Thyroid gland (tissue), 4 donors: ENCODE data around the gene EEF1AKMT3. TPM values are rescaled to one million over a fixed set of nuclear protein-coding genes. Genes with fewer than 3 reads are reported as not detected.

Experiments used
- DNase-seq, 2 donors: peaks; one replicate each; pipeline ENCODE4 v3.0.0-alpha.2; 2019
- H3K27ac ChIP-seq, 3 donors: fragments of 200-600 bp; sonication (generic); 1 replicate in 2 of 3; 2 replicates in 1 of 3; pipeline ENCODE4 v1.5.1; 2016 to 2019; ENCODE audit warnings: mild to moderate bottlenecking in 1 of 3, moderate library complexity in 1 of 3
- H3K27me3 ChIP-seq: fragments of 200-600 bp; sonication (generic); one replicate; pipeline ENCODE4 v1.5.1; 2019
- H3K36me3 ChIP-seq, 2 donors: fragments of 200-600 bp; sonication (generic); one replicate each; pipeline ENCODE4 v1.5.1; 2016 to 2019
- H3K4me1 ChIP-seq, 2 donors: fragments of 200-600 bp; sonication (generic); one replicate each; pipeline ENCODE4 v1.5.1; 2017 to 2019
- H3K4me3 ChIP-seq, 3 donors: fragments of 200-600 bp; sonication (generic); replicated peaks in 1 of 3; 1 replicate in 2 of 3; 2 replicates in 1 of 3; pipeline ENCODE4 v1.5.1; 2016; ENCODE audit warnings: mild to moderate bottlenecking in 1 of 3
- H3K9me3 ChIP-seq: fragments of 200-600 bp; sonication (generic); one replicate; pipeline ENCODE4 v1.5.1; 2017
- CTCF ChIP-seq, 6 experiments: fragments of 200-600 bp in 3 of 6; fragments of 450-650 bp in 3 of 6; sonication (generic) in 3 of 6; IDR thresholded peaks; one replicate each; pipeline ENCODE4 v1.5.1; 2016 to 2019; ENCODE audit warnings: antibody characterized with exemption in 6 of 6, mild to moderate bottlenecking in 2 of 6, inconsistent platforms in 1 of 6, moderate library complexity in 1 of 6
- POLR2A ChIP-seq, 2 donors: fragments of 450-650 bp; IDR thresholded peaks; one replicate each; pipeline ENCODE4 v1.6.1; 2017; ENCODE audit warnings: antibody characterized with exemption in 2 of 2, mild to moderate bottlenecking in 2 of 2, moderate library complexity in 1 of 2
- WGBS, 2 donors: methylation state at CpG; one replicate each; pipeline ENCODE4 v1.1.5; 2017; 5-methylcytosine and 5-hydroxymethylcytosine counted together
- intact Hi-C: fragments of 100-400 bp; cut with DNase I; formaldehyde crosslinking; loops from one replicate; pipeline ENCODE4 v1.15.1; 2023
- total RNA-seq, 4 donors: library from RNA; depleted of rRNA; stranded (reverse); fragments of >200 nt; gene quantifications; one replicate each; pipeline ENCODE4 v1.2.3, GENCODE V29; 2016

EEF1AKMT3 gene
- total RNA-seq, 4 donors from 2014 or later: 12.1 to 20.4 (median 16.5) TPM

GRCh38 chr12:57806677-57807076 is 34.3 kb downstream of the EEF1AKMT3 start:
- 94 to 95% methylated on average over 3 of the region's 3 CpGs for WGBS, 2 donors
- Histone ChIP-seq H3K4me3 (no peak overlapping the region), H3K27me3 (no peaks in the 10 kb centered on the region), H3K4me1 (no peaks in the 10 kb centered on the region), H3K9me3 (no peaks in the 10 kb centered on the region), H3K36me3 (peaks cover 37 to 73% of the 10 kb centered on the region in 2 donors), H3K27ac (no peak overlapping the region)
- TF ChIP-seq POLR2A (IDR thresholded peaks at IDR 0.05): no peak
- no peak for TF ChIP-seq CTCF (IDR thresholded peaks at IDR 0.05)
- no peak for DNase-seq
- intact Hi-C loops: no loop called here

- intact Hi-C loops: no loop called here
- H3K36me3 ChIP-seq: peaks cover 37 to 67% of the 10 kb centered on the region in 2 donors
- no peak overlapping the region for H3K27ac ChIP-seq
- no peak overlapping the region for H3K4me3 ChIP-seq
- TF ChIP-seq CTCF (IDR thresholded peaks at IDR 0.05): no peak
- TF ChIP-seq POLR2A (IDR thresholded peaks at IDR 0.05): no peak
- 86 to 97% methylated on average over 6 to 9 of the region's 9 CpGs for WGBS, 2 donors
- no peaks in the 10 kb centered on the region for H3K27me3 ChIP-seq
- no peak for DNase-seq
- no peaks in the 10 kb centered on the region for H3K4me1 ChIP-seq
- no peaks in the 10 kb centered on the region for H3K9me3 ChIP-seq
Observed at GRCh38 chr12:57807285-57807684, 34.9 kb downstream of the EEF1AKMT3 start.

GRCh38 chr12:57808351-57808750 is 35.9 kb downstream of the EEF1AKMT3 start:
- TF ChIP-seq CTCF (IDR thresholded peaks at IDR 0.05): no peak
- no peak for TF ChIP-seq POLR2A (IDR thresholded peaks at IDR 0.05)
- H3K36me3 ChIP-seq: peaks cover 34 to 62% of the 10 kb centered on the region in 2 donors
- no peaks in the 10 kb centered on the region for H3K4me1 ChIP-seq
- WGBS, 2 donors: 92 to 95% methylated on average over 5 of the region's 5 CpGs
- H3K27ac ChIP-seq: no peak overlapping the region
- intact Hi-C loops: no loop called here
- H3K9me3 ChIP-seq: no peaks in the 10 kb centered on the region
- H3K27me3 ChIP-seq: no peaks in the 10 kb centered on the region
- no peak for DNase-seq
- no peak overlapping the region for H3K4me3 ChIP-seq

- H3K27me3 ChIP-seq: no peaks in the 10 kb centered on the region
- H3K9me3 ChIP-seq: no peaks in the 10 kb centered on the region
- no peak overlapping the region for H3K4me3 ChIP-seq
- H3K36me3 ChIP-seq: peaks cover 29 to 54% of the 10 kb centered on the region in 2 donors
- no peak overlapping the region for H3K27ac ChIP-seq
- no peak for TF ChIP-seq POLR2A (IDR thresholded peaks at IDR 0.05)
- TF ChIP-seq CTCF (IDR thresholded peaks at IDR 0.05): no peak
- DNase-seq: no peak
- intact Hi-C loops: no loop called here
- no peaks in the 10 kb centered on the region for H3K4me1 ChIP-seq
- 85 to 92% methylated on average over 3 of the region's 3 CpGs for WGBS, 2 donors
Observed at GRCh38 chr12:57809425-57809824, 37.0 kb downstream of the EEF1AKMT3 start.

GRCh38 chr12:57810450-57810849 is 38.0 kb downstream of the EEF1AKMT3 start:
- H3K27ac ChIP-seq: no peak overlapping the region
- H3K36me3 ChIP-seq: peaks cover 29 to 43% of the 10 kb centered on the region in 2 donors
- no peaks in the 10 kb centered on the region for H3K4me1 ChIP-seq
- DNase-seq: no peak
- H3K9me3 ChIP-seq: no peaks in the 10 kb centered on the region
- no peak for TF ChIP-seq CTCF (IDR thresholded peaks at IDR 0.05)
- TF ChIP-seq POLR2A (IDR thresholded peaks at IDR 0.05): no peak
- H3K4me3 ChIP-seq: no peak overlapping the region
- intact Hi-C loops: no loop called here
- WGBS, 2 donors: 98 to 99% methylated on average over 5 of the region's 5 CpGs
- no peaks in the 10 kb centered on the region for H3K27me3 ChIP-seq
